SU-DHL-6 (cell line): ENCODE measurements around the gene SETD1A.

ENCODE experiments used
- H2AFZ ChIP-seq: fragments of 200-600 bp; sonication (generic); 2 replicates; pipeline ENCODE4 v1.6.1; 2014; ENCODE audit warnings: low read depth, mild to moderate bottlenecking, moderate library complexity, mixed read lengths, antibody characterized with exemption, low read length; ENCODE audit not compliant: severe bottlenecking
- H3F3A ChIP-seq: fragments of 200-600 bp; shearing (Covaris generic); 2 replicates; pipeline ENCODE4 v1.6.0; 2016; ENCODE audit warnings: antibody characterized with exemption, mild to moderate bottlenecking; ENCODE audit not compliant: insufficient read depth
- H3K27ac ChIP-seq: fragments of 200-600 bp; sonication (generic); 2 replicates; pipeline ENCODE4 v1.5.1; 2016; ENCODE audit warnings: low read depth, mild to moderate bottlenecking, low read length, moderate library complexity, mixed read lengths
- H3K27me3 ChIP-seq: fragments of 200-600 bp; sonication (generic), shearing (Covaris generic); 2 replicates; pipeline ENCODE4 v1.6.0; 2014; ENCODE audit warnings: mild to moderate bottlenecking, low read length
- H3K36me3 ChIP-seq: fragments of 200-600 bp; sonication (generic); 2 replicates; pipeline ENCODE4 v1.6.1; 2014; ENCODE audit warnings: mild to moderate bottlenecking, low read length, mixed read lengths
- H3K4me2 ChIP-seq: fragments of 300-600, 200-600 bp; shearing (Covaris generic), sonication (generic); 2 replicates; pipeline ENCODE4 v1.6.0; 2014; ENCODE audit warnings: low read length, low read depth, mild to moderate bottlenecking; ENCODE audit not compliant: poor library complexity, severe bottlenecking
- H3K4me3 ChIP-seq: fragments of 200-600 bp; sonication (generic); 2 replicates; pipeline ENCODE4 v1.5.1; 2014; ENCODE audit warnings: antibody characterized with exemption, low read length, mild to moderate bottlenecking, mixed read lengths; ENCODE audit not compliant: insufficient read depth, poor library complexity, severe bottlenecking
- H3K79me2 ChIP-seq: fragments of 200-600 bp; sonication (generic); 2 replicates; pipeline ENCODE4 v1.6.1; 2014; ENCODE audit warnings: mild to moderate bottlenecking, low read length, moderate library complexity; ENCODE audit not compliant: insufficient read depth
- H3K9ac ChIP-seq: fragments of 200-600 bp; sonication (generic); 2 replicates; pipeline ENCODE4 v1.7.0; 2014; ENCODE audit warnings: mild to moderate bottlenecking, low read length
- H3K9me2 ChIP-seq: fragments of 200-600 bp; sonication (generic); replicated peaks from 2 replicates; pipeline ENCODE4 v1.6.1; 2014; ENCODE audit warnings: low read length; ENCODE audit not compliant: insufficient read depth
- H3K9me3 ChIP-seq: fragments of 200-600 bp; sonication (generic); 2 replicates; pipeline ENCODE4 v1.6.1; 2014; ENCODE audit warnings: low read length, mixed read lengths; ENCODE audit not compliant: insufficient read depth
- H4K20me1 ChIP-seq: fragments of 200-600 bp; sonication (generic); 2 replicates; pipeline ENCODE4 v1.6.1; 2014; ENCODE audit warnings: low read depth, mild to moderate bottlenecking, antibody characterized with exemption, low read length, moderate library complexity, mixed read lengths
- EZH2phosphoT487 ChIP-seq: fragments of 200-600 bp; sonication (generic), shearing (Covaris generic); conservative IDR thresholded peaks from 2 replicates; pipeline ENCODE4 v1.6.1; 2018; ENCODE audit warnings: mild to moderate bottlenecking, antibody characterized with exemption, low read length, moderate library complexity, mixed read lengths
- TF ChIP-seq, protein P1 (sequence below): fragments of 200-600 bp; sonication (generic); IDR thresholded peaks from one replicate; pipeline ENCODE4 v1.5.1; 2017; ENCODE audit warnings: antibody characterized with exemption, mild to moderate bottlenecking, low read length, moderate library complexity; ENCODE audit not compliant: insufficient read depth, poor library complexity, severe bottlenecking

The SETD1A gene

DNA sequence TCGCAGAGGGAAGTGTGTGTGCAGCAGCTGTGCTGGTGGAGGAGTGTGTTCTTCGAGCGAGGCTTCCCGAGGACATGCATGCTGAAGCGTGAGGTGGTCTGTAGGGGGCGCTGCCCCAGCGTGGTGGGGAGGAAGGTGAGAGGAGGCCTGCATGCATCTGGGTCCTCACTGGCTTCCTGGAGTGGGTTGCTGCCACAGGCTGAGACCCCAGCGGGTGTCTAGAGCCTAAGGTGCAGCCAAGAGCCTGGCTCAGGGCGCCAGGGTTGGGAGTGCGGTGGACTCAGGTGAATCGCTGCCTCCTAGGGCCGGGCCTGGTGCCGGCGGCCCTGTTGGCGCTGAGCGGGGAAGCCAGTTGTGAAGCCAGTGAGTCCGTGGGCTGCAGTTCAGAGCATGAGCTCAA is 19.9 kb downstream of the SETD1A start:
- TF ChIP-seq, protein P1, sequence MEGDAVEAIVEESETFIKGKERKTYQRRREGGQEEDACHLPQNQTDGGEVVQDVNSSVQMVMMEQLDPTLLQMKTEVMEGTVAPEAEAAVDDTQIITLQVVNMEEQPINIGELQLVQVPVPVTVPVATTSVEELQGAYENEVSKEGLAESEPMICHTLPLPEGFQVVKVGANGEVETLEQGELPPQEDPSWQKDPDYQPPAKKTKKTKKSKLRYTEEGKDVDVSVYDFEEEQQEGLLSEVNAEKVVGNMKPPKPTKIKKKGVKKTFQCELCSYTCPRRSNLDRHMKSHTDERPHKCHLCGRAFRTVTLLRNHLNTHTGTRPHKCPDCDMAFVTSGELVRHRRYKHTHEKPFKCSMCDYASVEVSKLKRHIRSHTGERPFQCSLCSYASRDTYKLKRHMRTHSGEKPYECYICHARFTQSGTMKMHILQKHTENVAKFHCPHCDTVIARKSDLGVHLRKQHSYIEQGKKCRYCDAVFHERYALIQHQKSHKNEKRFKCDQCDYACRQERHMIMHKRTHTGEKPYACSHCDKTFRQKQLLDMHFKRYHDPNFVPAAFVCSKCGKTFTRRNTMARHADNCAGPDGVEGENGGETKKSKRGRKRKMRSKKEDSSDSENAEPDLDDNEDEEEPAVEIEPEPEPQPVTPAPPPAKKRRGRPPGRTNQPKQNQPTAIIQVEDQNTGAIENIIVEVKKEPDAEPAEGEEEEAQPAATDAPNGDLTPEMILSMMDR: peak; percentile 32
- no peak for TF ChIP-seq EZH2phosphoT487
- no peaks in the 10 kb centered on the region for H3F3A ChIP-seq
- no peak overlapping the region for H3K4me3 ChIP-seq
- H3K9ac ChIP-seq: no peak overlapping the region
- H3K79me2 ChIP-seq: no peaks in the 10 kb centered on the region
- H3K27ac ChIP-seq: no peak overlapping the region
- H3K9me2 ChIP-seq: no peaks in the 10 kb centered on the region
- H3K9me3 ChIP-seq: no peaks in the 10 kb centered on the region
- H3K36me3 ChIP-seq: no peaks in the 10 kb centered on the region
- H2AFZ ChIP-seq: no peak overlapping the region
- H3K27me3 ChIP-seq: no peaks in the 10 kb centered on the region
- no peaks in the 10 kb centered on the region for H4K20me1 ChIP-seq
- H3K4me2 ChIP-seq: no peak overlapping the region

- H4K20me1 ChIP-seq: no peaks in the 10 kb centered on the region
- no peaks in the 10 kb centered on the region for H3K9me3 ChIP-seq
- H3K4me2 ChIP-seq: no peak overlapping the region
- H3F3A ChIP-seq: no peaks in the 10 kb centered on the region; the same call in 1 of the 2 replicates
- H3K9me2 ChIP-seq: no peaks in the 10 kb centered on the region
- H3K36me3 ChIP-seq: no peaks in the 10 kb centered on the region
- no peak overlapping the region for H3K4me3 ChIP-seq
- no peak overlapping the region for H3K9ac ChIP-seq
- no peaks in the 10 kb centered on the region for H3K79me2 ChIP-seq
- TF ChIP-seq, protein P1: no peak
- TF ChIP-seq EZH2phosphoT487: no peak
- no peaks in the 10 kb centered on the region for H3K27me3 ChIP-seq
- no peak overlapping the region for H2AFZ ChIP-seq
- no peak overlapping the region for H3K27ac ChIP-seq
These were observed 21.8 kb downstream of the SETD1A start for GRCh38 chr16:30979170-30980022.

GRCh38 chr16:30980023-30980371 is 22.4 kb downstream of the SETD1A start:
- H3K9me3 ChIP-seq: no peaks in the 10 kb centered on the region
- H3K4me3 ChIP-seq: no peak overlapping the region
- TF ChIP-seq, protein P1: no peak
- TF ChIP-seq EZH2phosphoT487: no peak
- no peaks in the 10 kb centered on the region for H3K27me3 ChIP-seq
- no peak overlapping the region for H2AFZ ChIP-seq
- no peaks in the 10 kb centered on the region; the same call in 1 of the 2 replicates for H3F3A ChIP-seq
- no peaks in the 10 kb centered on the region for H3K36me3 ChIP-seq
- no peaks in the 10 kb centered on the region for H4K20me1 ChIP-seq
- no peak overlapping the region for H3K9ac ChIP-seq
- no peaks in the 10 kb centered on the region for H3K79me2 ChIP-seq
- H3K9me2 ChIP-seq: no peaks in the 10 kb centered on the region
- no peak overlapping the region for H3K27ac ChIP-seq
- H3K4me2 ChIP-seq: no peak overlapping the region
